ENCODE results near the gene NAGK. TPM values are rescaled to one million over a fixed set of nuclear protein-coding genes. Genes with fewer than 3 reads are reported as not detected.
"Not testable (repeated sequence)": the region's sequence is repeated elsewhere in the genome, so short reads cannot be mapped to it uniquely, and the experiment has no call there.

Gene NAGK
- total and polyA plus RNA-seq, 4 donors = 21.8 to 41.0 (median 27.1) TPM

- not testable (repeated sequence) for DNase-seq (ENCODE audit: low spot score); H3K4me1 ChIP-seq (ENCODE audit: control insufficient read depth in 4 of 4, insufficient read depth in 4 of 4, low read length in 3 of 4); H3K4me3 ChIP-seq (ENCODE audit: low read depth in 1 of 3, low read length in 3 of 3); H3K27me3 ChIP-seq (ENCODE audit: control insufficient read depth in 4 of 4, insufficient read depth in 4 of 4, low read length in 3 of 4); H3K9ac ChIP-seq (ENCODE audit: low read depth in 1 of 2, low read length in 2 of 2); H3K36me3 ChIP-seq (ENCODE audit: control insufficient read depth in 4 of 4, insufficient read depth in 3 of 4, low read depth in 1 of 4, low read length in 3 of 4); H3K27ac ChIP-seq (ENCODE audit: low read depth in 1 of 2, low read length in 2 of 2); H3K9me3 ChIP-seq (ENCODE audit: control insufficient read depth in 4 of 4, low read length in 3 of 4)
- TF ChIP-seq RAD21 (IDR thresholded peaks at IDR 0.05) = peak; percentile 20 to 31
- WGBS = 66% methylated on average over 15 of the region's 15 CpGs
Measured at GRCh38 chr2:71023553-71024243, 44.8 kb upstream of the NAGK start.

DNA sequence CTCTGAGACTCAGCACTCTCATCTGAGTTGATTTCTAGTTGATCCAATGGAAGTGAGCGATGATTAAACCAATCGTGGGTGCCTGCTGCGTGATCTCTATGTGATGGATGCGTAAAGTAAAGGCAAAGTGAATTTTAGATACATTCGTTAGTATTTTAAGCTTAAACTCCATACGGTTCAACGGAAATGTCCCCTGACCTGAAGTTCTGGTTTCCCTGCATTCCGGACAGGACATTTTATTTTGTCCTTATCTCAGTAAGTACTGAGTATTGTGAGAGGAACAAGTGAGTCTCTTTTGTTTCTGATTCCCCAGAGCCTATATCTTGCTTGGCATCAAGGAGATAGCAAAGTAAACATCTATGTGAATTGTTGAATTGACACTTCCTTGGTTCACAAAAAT lies 32.2 kb upstream of the NAGK start:
- WGBS = 73% methylated on average over 8 of the region's 8 CpGs

GRCh38 chr2:71042287-71042686 lies 26.2 kb upstream of the NAGK start:
- Histone ChIP-seq H3K36me3 (ENCODE audit: control insufficient read depth in 4 of 4, insufficient read depth in 3 of 4, low read depth in 1 of 4, low read length in 3 of 4) (no peaks in the 10 kb centered on the region), H3K27ac (ENCODE audit: low read depth in 1 of 2, low read length in 2 of 2) (no peak overlapping the region), H3K4me1 (ENCODE audit: control insufficient read depth in 4 of 4, insufficient read depth in 4 of 4, low read length in 3 of 4) (no peaks in the 10 kb centered on the region), H3K9ac (ENCODE audit: low read depth in 1 of 2, low read length in 2 of 2) (no peak overlapping the region), H3K9me3 (ENCODE audit: control insufficient read depth in 4 of 4, low read length in 3 of 4) (no peaks in the 10 kb centered on the region), H3K4me3 (ENCODE audit: low read depth in 1 of 3, low read length in 3 of 3) (no peak overlapping the region), H3K27me3 (ENCODE audit: control insufficient read depth in 4 of 4, insufficient read depth in 4 of 4, low read length in 3 of 4) (no peaks in the 10 kb centered on the region)
- TF ChIP-seq TAF1 (conservative IDR thresholded peaks at IDR 0.05) (no peak), RXRA (IDR thresholded peaks at IDR 0.05) (no peak), GABPA (IDR thresholded peaks at IDR 0.05 in 1 of 2, conservative IDR thresholded peaks at IDR 0.05 in 1 of 2) (no peak), NR2F2 (IDR thresholded peaks at IDR 0.05) (no peak), RAD21 (IDR thresholded peaks at IDR 0.05) (no peak), SP1 (IDR thresholded peaks at IDR 0.05) (no peak)
- WGBS = 63% methylated on average over 4 of the region's 4 CpGs
- no peak for DNase-seq (ENCODE audit: low spot score)

More for the DNA sequence above, 32.2 kb upstream of the NAGK start:
- not testable (repeated sequence) for H3K36me3 ChIP-seq (ENCODE audit: control insufficient read depth in 4 of 4, insufficient read depth in 3 of 4, low read depth in 1 of 4, low read length in 3 of 4); H3K9ac ChIP-seq (ENCODE audit: low read depth in 1 of 2, low read length in 2 of 2); H3K4me1 ChIP-seq (ENCODE audit: control insufficient read depth in 4 of 4, insufficient read depth in 4 of 4, low read length in 3 of 4); H3K9me3 ChIP-seq (ENCODE audit: control insufficient read depth in 4 of 4, low read length in 3 of 4); DNase-seq (ENCODE audit: low spot score); H3K27me3 ChIP-seq (ENCODE audit: control insufficient read depth in 4 of 4, insufficient read depth in 4 of 4, low read length in 3 of 4); H3K27ac ChIP-seq (ENCODE audit: low read depth in 1 of 2, low read length in 2 of 2); H3K4me3 ChIP-seq (ENCODE audit: low read depth in 1 of 3, low read length in 3 of 3)

GRCh38 chr2:71043531-71044407 lies 24.7 kb upstream of the NAGK start:
- TF ChIP-seq, protein P1, sequence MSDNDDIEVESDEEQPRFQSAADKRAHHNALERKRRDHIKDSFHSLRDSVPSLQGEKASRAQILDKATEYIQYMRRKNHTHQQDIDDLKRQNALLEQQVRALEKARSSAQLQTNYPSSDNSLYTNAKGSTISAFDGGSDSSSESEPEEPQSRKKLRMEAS (IDR thresholded peaks at IDR 0.05) = no peak
- TF ChIP-seq, protein P2, sequence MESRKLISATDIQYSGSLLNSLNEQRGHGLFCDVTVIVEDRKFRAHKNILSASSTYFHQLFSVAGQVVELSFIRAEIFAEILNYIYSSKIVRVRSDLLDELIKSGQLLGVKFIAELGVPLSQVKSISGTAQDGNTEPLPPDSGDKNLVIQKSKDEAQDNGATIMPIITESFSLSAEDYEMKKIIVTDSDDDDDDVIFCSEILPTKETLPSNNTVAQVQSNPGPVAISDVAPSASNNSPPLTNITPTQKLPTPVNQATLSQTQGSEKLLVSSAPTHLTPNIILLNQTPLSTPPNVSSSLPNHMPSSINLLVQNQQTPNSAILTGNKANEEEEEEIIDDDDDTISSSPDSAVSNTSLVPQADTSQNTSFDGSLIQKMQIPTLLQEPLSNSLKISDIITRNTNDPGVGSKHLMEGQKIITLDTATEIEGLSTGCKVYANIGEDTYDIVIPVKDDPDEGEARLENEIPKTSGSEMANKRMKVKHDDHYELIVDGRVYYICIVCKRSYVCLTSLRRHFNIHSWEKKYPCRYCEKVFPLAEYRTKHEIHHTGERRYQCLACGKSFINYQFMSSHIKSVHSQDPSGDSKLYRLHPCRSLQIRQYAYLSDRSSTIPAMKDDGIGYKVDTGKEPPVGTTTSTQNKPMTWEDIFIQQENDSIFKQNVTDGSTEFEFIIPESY (IDR thresholded peaks at IDR 0.05) = no peak
- TF ChIP-seq, protein P3, sequence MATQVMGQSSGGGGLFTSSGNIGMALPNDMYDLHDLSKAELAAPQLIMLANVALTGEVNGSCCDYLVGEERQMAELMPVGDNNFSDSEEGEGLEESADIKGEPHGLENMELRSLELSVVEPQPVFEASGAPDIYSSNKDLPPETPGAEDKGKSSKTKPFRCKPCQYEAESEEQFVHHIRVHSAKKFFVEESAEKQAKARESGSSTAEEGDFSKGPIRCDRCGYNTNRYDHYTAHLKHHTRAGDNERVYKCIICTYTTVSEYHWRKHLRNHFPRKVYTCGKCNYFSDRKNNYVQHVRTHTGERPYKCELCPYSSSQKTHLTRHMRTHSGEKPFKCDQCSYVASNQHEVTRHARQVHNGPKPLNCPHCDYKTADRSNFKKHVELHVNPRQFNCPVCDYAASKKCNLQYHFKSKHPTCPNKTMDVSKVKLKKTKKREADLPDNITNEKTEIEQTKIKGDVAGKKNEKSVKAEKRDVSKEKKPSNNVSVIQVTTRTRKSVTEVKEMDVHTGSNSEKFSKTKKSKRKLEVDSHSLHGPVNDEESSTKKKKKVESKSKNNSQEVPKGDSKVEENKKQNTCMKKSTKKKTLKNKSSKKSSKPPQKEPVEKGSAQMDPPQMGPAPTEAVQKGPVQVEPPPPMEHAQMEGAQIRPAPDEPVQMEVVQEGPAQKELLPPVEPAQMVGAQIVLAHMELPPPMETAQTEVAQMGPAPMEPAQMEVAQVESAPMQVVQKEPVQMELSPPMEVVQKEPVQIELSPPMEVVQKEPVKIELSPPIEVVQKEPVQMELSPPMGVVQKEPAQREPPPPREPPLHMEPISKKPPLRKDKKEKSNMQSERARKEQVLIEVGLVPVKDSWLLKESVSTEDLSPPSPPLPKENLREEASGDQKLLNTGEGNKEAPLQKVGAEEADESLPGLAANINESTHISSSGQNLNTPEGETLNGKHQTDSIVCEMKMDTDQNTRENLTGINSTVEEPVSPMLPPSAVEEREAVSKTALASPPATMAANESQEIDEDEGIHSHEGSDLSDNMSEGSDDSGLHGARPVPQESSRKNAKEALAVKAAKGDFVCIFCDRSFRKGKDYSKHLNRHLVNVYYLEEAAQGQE (IDR thresholded peaks at IDR 0.05) = no peak
- no peak for TF ChIP-seq FOXA1 (IDR thresholded peaks at IDR 0.05)
- TF ChIP-seq HNF4G (IDR thresholded peaks at IDR 0.05) = no peak
- no peak for TF ChIP-seq GABPA (IDR thresholded peaks at IDR 0.05 in 1 of 2, conservative IDR thresholded peaks at IDR 0.05 in 1 of 2)
- TF ChIP-seq TAF1 (conservative IDR thresholded peaks at IDR 0.05) = no peak
- TF ChIP-seq FOXA2 (IDR thresholded peaks at IDR 0.05) = no peak
- no peak for TF ChIP-seq RXRA (IDR thresholded peaks at IDR 0.05)
- TF ChIP-seq CTCF (IDR thresholded peaks at IDR 0.05; ENCODE audit: low read depth, low read length, missing input control) = no peak
- no peak for TF ChIP-seq RAD21 (IDR thresholded peaks at IDR 0.05)
- TF ChIP-seq NR2F2 (IDR thresholded peaks at IDR 0.05) = no peak

More at GRCh38 chr2:71043531-71044407, 24.7 kb upstream of the NAGK start:
- no peak for DNase-seq (ENCODE audit: low spot score)
- Histone ChIP-seq H3K9ac (ENCODE audit: low read depth in 1 of 2, low read length in 2 of 2) (no peak overlapping the region), H3K4me3 (ENCODE audit: low read depth in 1 of 3, low read length in 3 of 3) (no peak overlapping the region), H3K27ac (ENCODE audit: low read depth in 1 of 2, low read length in 2 of 2) (no peak overlapping the region), H3K9me3 (ENCODE audit: control insufficient read depth in 4 of 4, low read length in 3 of 4) (no peaks in the 10 kb centered on the region), H3K36me3 (ENCODE audit: control insufficient read depth in 4 of 4, insufficient read depth in 3 of 4, low read depth in 1 of 4, low read length in 3 of 4) (no peaks in the 10 kb centered on the region), H3K4me1 (ENCODE audit: control insufficient read depth in 4 of 4, insufficient read depth in 4 of 4, low read length in 3 of 4) (no peaks in the 10 kb centered on the region), H3K27me3 (ENCODE audit: control insufficient read depth in 4 of 4, insufficient read depth in 4 of 4, low read length in 3 of 4) (no peaks in the 10 kb centered on the region)
- 79% methylated on average over 36 of the region's 36 CpGs for WGBS
